ENCODE data around the gene CAPN12.

Gene CAPN12

GRCh38 chr19:38692458-38693379 is 51.6 kb downstream of the CAPN12 start:
- no peak for DNase-seq

- DNase-seq: no peak
Measured at GRCh38 chr19:38691938-38692457, 52.3 kb downstream of the CAPN12 start.

GRCh38 chr19:38690832-38691231 is 53.4 kb downstream of the CAPN12 start:
- no peak for DNase-seq

GRCh38 chr19:38690146-38690545 is 54.1 kb downstream of the CAPN12 start:
- no peak for DNase-seq

GRCh38 chr19:38687837-38688378 is 56.4 kb downstream of the CAPN12 start:
- DNase-seq: no peak

- peak; percentile 28 for DNase-seq
Measured at GRCh38 chr19:38686530-38686888, 57.8 kb downstream of the CAPN12 start.

GRCh38 chr19:38685666-38686529 is 58.4 kb downstream of the CAPN12 start:
- no peak for DNase-seq

- DNase-seq: no peak
Measured at GRCh38 chr19:38684862-38685665, 59.2 kb downstream of the CAPN12 start.

- DNase-seq: no peak
Measured at GRCh38 chr19:38684078-38684861, 60.0 kb downstream of the CAPN12 start.

GRCh38 chr19:38683393-38684077 is 60.7 kb downstream of the CAPN12 start:
- DNase-seq: peak; percentile 58

- DNase-seq: no peak
Measured at GRCh38 chr19:38682872-38683392, 61.3 kb downstream of the CAPN12 start.

- DNase-seq: no peak
Measured at GRCh38 chr19:38682195-38682867, 61.9 kb downstream of the CAPN12 start.
